Measurements from ENCODE around the gene HPCAL1. TPM values are rescaled to one million over a fixed set of nuclear protein-coding genes. Genes with fewer than 3 reads are reported as not detected.

Gene HPCAL1
- total and polyA plus RNA-seq, 4 donors = 122 to 147 (median 136) TPM

GRCh38 chr2:10437806-10438205 is 135.1 kb downstream of the HPCAL1 start:
- ATAC-seq (ENCODE audit: insufficient read depth, low FRiP score) (no peak), DNase-seq (no peak)
- Histone ChIP-seq H3K4me1 (ENCODE audit: control insufficient read depth in 5 of 5, insufficient read depth in 5 of 5, low read length in 5 of 5) (peaks cover 0 to 4% (median 2%) of the 10 kb centered on the region in 5 donors), H3K27me3 (ENCODE audit: control insufficient read depth in 3 of 3, insufficient read depth in 3 of 3, low read length in 2 of 3) (peaks cover 0 to 4% (median 4%) of the 10 kb centered on the region in 3 donors), H3K9ac (ENCODE audit: insufficient read depth in 1 of 2, low read length in 2 of 2) (no peak overlapping the region), H3K9me3 (ENCODE audit: control insufficient read depth in 4 of 4, insufficient read depth in 3 of 4, low read length in 3 of 4) (no peaks in the 10 kb centered on the region), H3K4me3 (no peak overlapping the region), H3K36me3 (ENCODE audit: control insufficient read depth in 4 of 4, insufficient read depth in 4 of 4, low read length in 4 of 4) (peaks cover 13 to 29% (median 18%) of the 10 kb centered on the region in 4 donors), H3K27ac (ENCODE audit: low read depth in 1 of 2, low read length in 1 of 2) (no peak overlapping the region)
- WGBS, 2 donors = 82 to 90% methylated on average over 9 of the region's 9 CpGs
- no peak for TF ChIP-seq CTCF (IDR thresholded peaks at IDR 0.05; ENCODE audit: control extremely low read depth, extremely low read depth)

- WGBS, 2 donors = 91 to 92% methylated on average over 14 of the region's 14 CpGs
- TF ChIP-seq CTCF (IDR thresholded peaks at IDR 0.05; ENCODE audit: control extremely low read depth, extremely low read depth) = no peak
- no peak overlapping the region for H3K4me3 ChIP-seq
- no peaks in the 10 kb centered on the region for H3K27me3 ChIP-seq (ENCODE audit: control insufficient read depth in 3 of 3, insufficient read depth in 3 of 3, low read length in 2 of 3)
- H3K9ac ChIP-seq (ENCODE audit: insufficient read depth in 1 of 2, low read length in 2 of 2) = no peak overlapping the region
- DNase-seq = no peak
- peaks cover 16 to 31% (median 25%) of the 10 kb centered on the region in 4 donors for H3K36me3 ChIP-seq (ENCODE audit: control insufficient read depth in 4 of 4, insufficient read depth in 4 of 4, low read length in 4 of 4)
- H3K4me1 ChIP-seq (ENCODE audit: control insufficient read depth in 5 of 5, insufficient read depth in 5 of 5, low read length in 5 of 5) = peaks cover 0 to 3% (median 0%) of the 10 kb centered on the region in 5 donors
- no peaks in the 10 kb centered on the region for H3K9me3 ChIP-seq (ENCODE audit: control insufficient read depth in 4 of 4, insufficient read depth in 3 of 4, low read length in 3 of 4)
- no peak overlapping the region for H3K27ac ChIP-seq (ENCODE audit: low read depth in 1 of 2, low read length in 1 of 2)
- ATAC-seq (ENCODE audit: insufficient read depth, low FRiP score) = no peak
Observed at GRCh38 chr2:10438688-10439087, 136.0 kb downstream of the HPCAL1 start.

- no peak overlapping the region for H3K4me3 ChIP-seq
- no peaks in the 10 kb centered on the region for H3K9me3 ChIP-seq (ENCODE audit: control insufficient read depth in 4 of 4, insufficient read depth in 3 of 4, low read length in 3 of 4)
- H3K27ac ChIP-seq (ENCODE audit: low read depth in 1 of 2, low read length in 1 of 2) = no peak overlapping the region
- peaks cover 0 to 3% (median 0%) of the 10 kb centered on the region in 5 donors for H3K4me1 ChIP-seq (ENCODE audit: control insufficient read depth in 5 of 5, insufficient read depth in 5 of 5, low read length in 5 of 5)
- H3K36me3 ChIP-seq (ENCODE audit: control insufficient read depth in 4 of 4, insufficient read depth in 4 of 4, low read length in 4 of 4) = peaks cover 20 to 34% (median 29%) of the 10 kb centered on the region in 4 donors
- WGBS, 2 donors = 84 to 85% methylated on average over 11 of the region's 11 CpGs
- no peak for ATAC-seq (ENCODE audit: insufficient read depth, low FRiP score)
- no peak overlapping the region for H3K9ac ChIP-seq (ENCODE audit: insufficient read depth in 1 of 2, low read length in 2 of 2)
- H3K27me3 ChIP-seq (ENCODE audit: control insufficient read depth in 3 of 3, insufficient read depth in 3 of 3, low read length in 2 of 3) = no peaks in the 10 kb centered on the region
- DNase-seq = no peak
- no peak for TF ChIP-seq CTCF (IDR thresholded peaks at IDR 0.05; ENCODE audit: control extremely low read depth, extremely low read depth)
Observed at GRCh38 chr2:10439185-10439879, 136.6 kb downstream of the HPCAL1 start.
